ENCODE measurements around the gene HOXD3.
A peak's percentile ranks its signal among the peaks of the same experiment; 100 is the strongest.

The HOXD3 gene

GRCh38 chr2:176121190-176122051, 35.7 kb upstream of the HOXD3 start:
- no peak for DNase-seq (ENCODE audit: low spot score)

GRCh38 chr2:176122052-176122682, 34.9 kb upstream of the HOXD3 start:
- DNase-seq (ENCODE audit: low spot score): no peak

- peak; percentile 31 for DNase-seq (ENCODE audit: low spot score)
Observed at GRCh38 chr2:176122683-176123410, 34.3 kb upstream of the HOXD3 start, which contains the start of gene HOXD9. Gene HOXD9, plus strand, starts transcription at chr2:176122719. Its CDS starts 50 bp downstream, at chr2:176122769.

- no peak for DNase-seq (ENCODE audit: low spot score)
Observed at GRCh38 chr2:176123411-176124109, 33.5 kb upstream of the HOXD3 start.

GRCh38 chr2:176124110-176124946, 32.8 kb upstream of the HOXD3 start:
- no peak for DNase-seq (ENCODE audit: low spot score)

- no peak for DNase-seq (ENCODE audit: low spot score)
Observed at GRCh38 chr2:176124947-176125771, 31.9 kb upstream of the HOXD3 start.

- no peak for DNase-seq (ENCODE audit: low spot score)
Observed at GRCh38 chr2:176125772-176126054, 31.4 kb upstream of the HOXD3 start.

GRCh38 chr2:176126929-176127773, 30.0 kb upstream of the HOXD3 start:
- DNase-seq (ENCODE audit: low spot score): peak; percentile 67

GRCh38 chr2:176127774-176128072, 29.4 kb upstream of the HOXD3 start:
- no peak for DNase-seq (ENCODE audit: low spot score)

- no peak for DNase-seq (ENCODE audit: low spot score)
Observed at GRCh38 chr2:176128172-176128981, 28.7 kb upstream of the HOXD3 start.

GRCh38 chr2:176128982-176129796, 27.9 kb upstream of the HOXD3 start, which contains the start of gene HOXD8:
Gene HOXD8, plus strand, starts transcription at chr2:176129705. Its CDS starts 662 bp downstream, at chr2:176130367.
- no peak for DNase-seq (ENCODE audit: low spot score)

- DNase-seq (ENCODE audit: low spot score): no peak
Observed at GRCh38 chr2:176129813-176130146, 27.3 kb upstream of the HOXD3 start.

- no peak for DNase-seq (ENCODE audit: low spot score)
Observed at GRCh38 chr2:176130147-176130956, 26.8 kb upstream of the HOXD3 start.

GRCh38 chr2:176130957-176131847, 25.9 kb upstream of the HOXD3 start:
- no peak for DNase-seq (ENCODE audit: low spot score)

GRCh38 chr2:176131848-176132158, 25.3 kb upstream of the HOXD3 start:
- DNase-seq (ENCODE audit: low spot score): no peak

All from cerebellar cortex (tissue), 1 donor.